Neural progenitor cell (in vitro differentiated cells): Measurements from ENCODE around the gene SORBS2. TPM values are rescaled to one million over a fixed set of nuclear protein-coding genes. Genes with fewer than 3 reads are reported as not detected.

ENCODE experiments used
- DNase-seq: peaks from one replicate; pipeline ENCODE4 v3.0.0-alpha.2; 2016; ENCODE audit warnings: low spot score
- H2AFZ ChIP-seq: fragments of 200-600 bp; sonication (generic); replicated peaks from 2 replicates; pipeline ENCODE4 v1.6.1; 2016; ENCODE audit warnings: antibody characterized with exemption
- H3F3A ChIP-seq: fragments of 200-600 bp; sonication (generic); 2 replicates; pipeline ENCODE4 v1.6.1; 2016; ENCODE audit warnings: antibody characterized with exemption, low read depth
- H3K27ac ChIP-seq: fragments of 200-600 bp; sonication (generic); 2 replicates; pipeline ENCODE4 v1.5.1; 2016; ENCODE audit warnings: mild to moderate bottlenecking
- H3K27me3 ChIP-seq: fragments of 200-600 bp; sonication (generic); 2 replicates; pipeline ENCODE4 v1.6.1; 2016; ENCODE audit warnings: mild to moderate bottlenecking, moderate library complexity
- H3K36me3 ChIP-seq: fragments of 200-600 bp; sonication (generic); 2 replicates; pipeline ENCODE4 v1.5.1; 2016
- H3K4me1 ChIP-seq: fragments of 200-600 bp; sonication (generic); 2 replicates; pipeline ENCODE4 v1.6.1; 2016; ENCODE audit warnings: mixed run types
- H3K4me2 ChIP-seq: fragments of 200-600 bp; sonication (generic); 2 replicates; pipeline ENCODE4 v1.6.1; 2016
- H3K4me3 ChIP-seq: fragments of 200-600 bp; sonication (generic); 2 replicates; pipeline ENCODE4 v1.5.1; 2016
- H3K79me2 ChIP-seq: fragments of 200-600 bp; sonication (generic); 2 replicates; pipeline ENCODE4 v1.6.1; 2016; ENCODE audit warnings: low read depth
- H3K9ac ChIP-seq: fragments of 200-600 bp; sonication (generic); 2 replicates; pipeline ENCODE4 v1.6.1; 2016
- H3K9me3 ChIP-seq: fragments of 200-600 bp; sonication (generic); 2 replicates; pipeline ENCODE4 v1.5.1; 2016; ENCODE audit warnings: low read depth
- H4K20me1 ChIP-seq: fragments of 200-600 bp; sonication (generic); 2 replicates; pipeline ENCODE4 v1.6.1; 2016; ENCODE audit warnings: low read depth
- H3K27ac Mint-ChIP-seq: 3 replicates; pipeline ENCODE4 v1.8.0; 2021; ENCODE audit warnings: mixed read lengths
- H3K27me3 Mint-ChIP-seq: 2 replicates; pipeline ENCODE4 v1.8.0; 2022; ENCODE audit warnings: low read depth, mild to moderate bottlenecking, inconsistent platforms, moderate library complexity, mixed read lengths; ENCODE audit not compliant: insufficient read depth
- H3K36me3 Mint-ChIP-seq: 3 replicates; pipeline ENCODE4 v1.8.0; 2021; ENCODE audit warnings: mixed read lengths
- H3K4me1 Mint-ChIP-seq: 3 replicates; pipeline ENCODE4 v1.8.0; 2021; ENCODE audit warnings: mixed read lengths
- H3K4me3 Mint-ChIP-seq: 3 replicates; pipeline ENCODE4 v1.8.0; 2021; ENCODE audit warnings: mild to moderate bottlenecking, moderate library complexity, mixed read lengths
- H3K9me3 Mint-ChIP-seq: 3 replicates; pipeline ENCODE4 v1.8.0; 2020; ENCODE audit warnings: mixed read lengths
- EZH2 ChIP-seq: fragments of 200-600 bp; sonication (generic); IDR thresholded peaks from 2 replicates; pipeline ENCODE4 v1.6.1; 2017; ENCODE audit warnings: antibody characterized with exemption, mild to moderate bottlenecking, moderate library complexity
- EZH2phosphoT487 ChIP-seq: fragments of 200-600 bp; sonication (generic); IDR thresholded peaks from 2 replicates; pipeline ENCODE4 v1.6.1; 2017; ENCODE audit warnings: antibody characterized with exemption
- total RNA-seq: library from RNA; depleted of rRNA; stranded (reverse); fragments of >200 nt; gene quantifications from 2 replicates; pipeline ENCODE4 v1.2.3, GENCODE V29; 2015; ENCODE audit warnings: low replicate concordance
- TF ChIP-seq, protein P1 (sequence below): fragments of 200-600 bp; sonication (generic); IDR thresholded peaks from 2 replicates; pipeline ENCODE4 v1.5.1; 2017; ENCODE audit warnings: antibody characterized with exemption, mild to moderate bottlenecking

Gene SORBS2
- total RNA-seq, 1 donor from 2014 or later, result 15.7 TPM

- Mint-ChIP-seq H3K9me3 (no peaks in the 10 kb centered on the region), H3K27ac (no peak overlapping the region), H3K4me1 (peaks cover 9% of the 10 kb centered on the region), H3K4me3 (no peak overlapping the region), H3K36me3 (peaks cover 13% of the 10 kb centered on the region), H3K27me3 (no peaks in the 10 kb centered on the region)
- Histone ChIP-seq H4K20me1 (no peaks in the 10 kb centered on the region), H3K4me1 (no peaks in the 10 kb centered on the region), H3K79me2 (no peaks in the 10 kb centered on the region), H3K27ac (no peak overlapping the region), H3K27me3 (no peaks in the 10 kb centered on the region), H3K4me3 (no peak overlapping the region), H3K36me3 (no peaks in the 10 kb centered on the region), H3K4me2 (no peak overlapping the region), H3K9me3 (no peaks in the 10 kb centered on the region), H3K9ac (no peak overlapping the region), H3F3A (peaks cover 5% of the 10 kb centered on the region), H2AFZ (no peak overlapping the region)
- no peak for DNase-seq
- no peak for TF ChIP-seq EZH2phosphoT487
- TF ChIP-seq, protein P1, sequence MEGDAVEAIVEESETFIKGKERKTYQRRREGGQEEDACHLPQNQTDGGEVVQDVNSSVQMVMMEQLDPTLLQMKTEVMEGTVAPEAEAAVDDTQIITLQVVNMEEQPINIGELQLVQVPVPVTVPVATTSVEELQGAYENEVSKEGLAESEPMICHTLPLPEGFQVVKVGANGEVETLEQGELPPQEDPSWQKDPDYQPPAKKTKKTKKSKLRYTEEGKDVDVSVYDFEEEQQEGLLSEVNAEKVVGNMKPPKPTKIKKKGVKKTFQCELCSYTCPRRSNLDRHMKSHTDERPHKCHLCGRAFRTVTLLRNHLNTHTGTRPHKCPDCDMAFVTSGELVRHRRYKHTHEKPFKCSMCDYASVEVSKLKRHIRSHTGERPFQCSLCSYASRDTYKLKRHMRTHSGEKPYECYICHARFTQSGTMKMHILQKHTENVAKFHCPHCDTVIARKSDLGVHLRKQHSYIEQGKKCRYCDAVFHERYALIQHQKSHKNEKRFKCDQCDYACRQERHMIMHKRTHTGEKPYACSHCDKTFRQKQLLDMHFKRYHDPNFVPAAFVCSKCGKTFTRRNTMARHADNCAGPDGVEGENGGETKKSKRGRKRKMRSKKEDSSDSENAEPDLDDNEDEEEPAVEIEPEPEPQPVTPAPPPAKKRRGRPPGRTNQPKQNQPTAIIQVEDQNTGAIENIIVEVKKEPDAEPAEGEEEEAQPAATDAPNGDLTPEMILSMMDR, result no peak
- no peak for TF ChIP-seq EZH2
Measured at GRCh38 chr4:185671066-185671465, 140.9 kb downstream of the SORBS2 start.

- no peak overlapping the region for H3K27ac Mint-ChIP-seq
- H4K20me1 ChIP-seq, result no peaks in the 10 kb centered on the region
- TF ChIP-seq, protein P1, result no peak
- TF ChIP-seq EZH2 (no peak), EZH2phosphoT487 (no peak)
- no peaks in the 10 kb centered on the region for H3K27me3 Mint-ChIP-seq
- no peaks in the 10 kb centered on the region for H3K4me1 ChIP-seq
- no peaks in the 10 kb centered on the region for H3K9me3 ChIP-seq
- peaks cover 11% of the 10 kb centered on the region for H3K36me3 Mint-ChIP-seq
- no peak for DNase-seq
- H3K27ac ChIP-seq, result no peak overlapping the region
- no peak overlapping the region for H3K4me2 ChIP-seq
- peaks cover 7% of the 10 kb centered on the region for H3F3A ChIP-seq
- no peaks in the 10 kb centered on the region for H3K9me3 Mint-ChIP-seq
- H3K27me3 ChIP-seq, result no peaks in the 10 kb centered on the region
- no peak overlapping the region for H3K4me3 ChIP-seq
- H3K36me3 ChIP-seq, result no peaks in the 10 kb centered on the region
- H3K9ac ChIP-seq, result no peak overlapping the region
- no peaks in the 10 kb centered on the region for H3K79me2 ChIP-seq
- no peak overlapping the region for H3K4me3 Mint-ChIP-seq
- no peak overlapping the region for H2AFZ ChIP-seq
- H3K4me1 Mint-ChIP-seq, result peaks cover 16% of the 10 kb centered on the region
Measured at GRCh38 chr4:185669288-185669687, 142.7 kb downstream of the SORBS2 start.

- Histone ChIP-seq H3K4me3 (no peak overlapping the region), H3K4me2 (no peak overlapping the region), H4K20me1 (no peaks in the 10 kb centered on the region), H2AFZ (no peak overlapping the region), H3K4me1 (no peaks in the 10 kb centered on the region), H3F3A (peaks cover 7% of the 10 kb centered on the region), H3K36me3 (no peaks in the 10 kb centered on the region), H3K27ac (no peak overlapping the region), H3K9ac (no peak overlapping the region), H3K79me2 (no peaks in the 10 kb centered on the region), H3K9me3 (no peaks in the 10 kb centered on the region), H3K27me3 (no peaks in the 10 kb centered on the region)
- Mint-ChIP-seq H3K9me3 (no peaks in the 10 kb centered on the region), H3K27me3 (no peaks in the 10 kb centered on the region), H3K36me3 (peaks cover 11% of the 10 kb centered on the region), H3K27ac (peak overlapping the region; percentile 69), H3K4me1 (peaks cover 7% of the 10 kb centered on the region), H3K4me3 (no peak overlapping the region)
- TF ChIP-seq EZH2 (no peak), EZH2phosphoT487 (no peak)
- TF ChIP-seq, protein P1, result no peak
- DNase-seq, result no peak
Measured at GRCh38 chr4:185666156-185666555, 145.8 kb downstream of the SORBS2 start.
